ENCODE data around the gene SH2D3A. TPM values are rescaled to one million over a fixed set of nuclear protein-coding genes. Genes with fewer than 3 reads are reported as not detected.

The SH2D3A gene
- total and polyA plus RNA-seq, 2 experiments from 2014 or later, result 14.8 to 19.6 TPM

DNA sequence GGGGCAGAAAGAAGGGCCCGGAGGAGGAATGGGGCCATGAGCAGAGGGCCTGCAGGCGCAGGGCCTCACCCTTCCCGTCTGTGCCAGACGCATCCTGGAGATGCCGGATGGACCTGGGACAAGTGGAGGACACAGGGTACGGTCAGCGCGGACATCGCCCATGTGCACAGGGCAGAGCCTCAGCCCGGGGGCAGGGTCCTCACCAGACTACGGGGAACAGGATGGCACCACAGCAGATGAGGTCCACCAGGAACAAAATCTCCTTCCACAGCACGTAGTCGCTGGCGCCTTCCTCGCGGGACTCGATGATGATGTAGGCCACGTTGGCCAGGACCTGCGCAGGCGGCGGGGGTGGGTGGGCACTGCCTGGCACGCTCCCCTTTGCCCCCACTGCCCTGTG lies 35.4 kb downstream of the SH2D3A start:
- 87% methylated on average over 15 of the region's 22 CpGs for WGBS (ENCODE audit: low lambda C conversion rate, missing lambda C conversion rate)
- no peak overlapping the region for H3K27ac ChIP-seq

DNA sequence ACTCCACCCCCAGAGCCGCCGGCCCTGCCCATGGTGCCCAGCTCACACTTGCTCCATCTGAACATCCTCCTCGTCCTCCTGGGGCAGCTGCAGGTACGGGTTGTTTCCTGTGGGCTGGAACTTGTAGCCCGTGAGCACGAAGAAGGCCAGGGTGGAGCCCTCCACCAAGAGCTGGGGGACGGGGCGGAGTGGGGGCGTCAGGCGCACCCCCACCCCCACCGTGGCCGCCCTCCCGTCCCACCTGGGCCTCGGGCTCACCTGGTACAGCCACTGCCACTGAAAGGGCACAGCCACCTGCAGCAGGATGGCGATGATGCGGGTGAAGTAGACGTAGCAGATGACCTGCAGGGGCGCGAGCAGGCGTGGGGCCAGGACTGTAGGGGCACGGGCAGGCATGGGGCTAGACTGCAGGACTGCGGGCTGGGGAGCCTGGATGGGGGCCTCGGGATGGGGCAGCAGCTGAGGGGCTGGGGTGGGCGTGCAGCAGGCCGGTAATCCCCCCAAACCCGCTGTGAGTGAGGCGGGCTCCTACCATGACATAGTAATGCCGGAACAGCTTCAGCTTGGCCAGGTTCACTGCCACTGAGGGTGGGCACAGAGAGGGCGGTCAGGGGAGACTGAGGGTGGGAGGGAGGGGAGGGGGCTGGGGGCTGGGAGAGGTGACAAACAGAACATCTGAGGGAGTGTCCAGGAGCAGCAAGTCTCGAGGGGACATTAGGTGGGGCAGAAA lies 36.1 kb downstream of the SH2D3A start:
- Histone ChIP-seq H3K79me2 (peaks cover 14% of the 10 kb centered on the region), H3K27me3 (no peaks in the 10 kb centered on the region), H2AFZ (no peak overlapping the region), H3K9me2 (replicated peaks; ENCODE audit: insufficient read depth) (no peaks in the 10 kb centered on the region), H3K4me1 (ENCODE audit: insufficient read depth) (peaks cover 12% of the 10 kb centered on the region), H3K36me3 (replicated peaks; ENCODE audit: insufficient read depth, low read depth) (no peaks in the 10 kb centered on the region), H4K20me1 (ENCODE audit: insufficient read depth, poor library complexity, severe bottlenecking) (no peaks in the 10 kb centered on the region), H3K27ac (no peak overlapping the region), H3K4me3 (no peak overlapping the region), H3K4me2 (peak overlapping the region; percentile 52), H3K9me3 (ENCODE audit: low read depth) (no peaks in the 10 kb centered on the region)
- no peak for TF ChIP-seq EZH2 (IDR thresholded peaks at IDR 0.05; ENCODE audit: borderline replicate concordance)
- TF ChIP-seq, protein P1, sequence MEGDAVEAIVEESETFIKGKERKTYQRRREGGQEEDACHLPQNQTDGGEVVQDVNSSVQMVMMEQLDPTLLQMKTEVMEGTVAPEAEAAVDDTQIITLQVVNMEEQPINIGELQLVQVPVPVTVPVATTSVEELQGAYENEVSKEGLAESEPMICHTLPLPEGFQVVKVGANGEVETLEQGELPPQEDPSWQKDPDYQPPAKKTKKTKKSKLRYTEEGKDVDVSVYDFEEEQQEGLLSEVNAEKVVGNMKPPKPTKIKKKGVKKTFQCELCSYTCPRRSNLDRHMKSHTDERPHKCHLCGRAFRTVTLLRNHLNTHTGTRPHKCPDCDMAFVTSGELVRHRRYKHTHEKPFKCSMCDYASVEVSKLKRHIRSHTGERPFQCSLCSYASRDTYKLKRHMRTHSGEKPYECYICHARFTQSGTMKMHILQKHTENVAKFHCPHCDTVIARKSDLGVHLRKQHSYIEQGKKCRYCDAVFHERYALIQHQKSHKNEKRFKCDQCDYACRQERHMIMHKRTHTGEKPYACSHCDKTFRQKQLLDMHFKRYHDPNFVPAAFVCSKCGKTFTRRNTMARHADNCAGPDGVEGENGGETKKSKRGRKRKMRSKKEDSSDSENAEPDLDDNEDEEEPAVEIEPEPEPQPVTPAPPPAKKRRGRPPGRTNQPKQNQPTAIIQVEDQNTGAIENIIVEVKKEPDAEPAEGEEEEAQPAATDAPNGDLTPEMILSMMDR (IDR thresholded peaks at IDR 0.05; ENCODE audit: poor library complexity), result no peak
- no peak for TF ChIP-seq EZH2phosphoT487 (IDR thresholded peaks at IDR 0.05; ENCODE audit: low read depth, severe bottlenecking, unreplicated experiment)
- DNase-seq (ENCODE audit: low spot score), result no peak
- 92% methylated on average over 14 of the region's 30 CpGs for WGBS (ENCODE audit: low lambda C conversion rate, missing lambda C conversion rate)

More for the DNA sequence above, 35.4 kb downstream of the SH2D3A start:
- H3K79me2 ChIP-seq, result peaks cover 14% of the 10 kb centered on the region
- no peak for DNase-seq (ENCODE audit: low spot score)
- H3K4me1 ChIP-seq (ENCODE audit: insufficient read depth), result peaks cover 10% of the 10 kb centered on the region
- TF ChIP-seq EZH2 (IDR thresholded peaks at IDR 0.05; ENCODE audit: borderline replicate concordance) (no peak), EZH2phosphoT487 (IDR thresholded peaks at IDR 0.05; ENCODE audit: low read depth, severe bottlenecking, unreplicated experiment) (no peak)
- TF ChIP-seq, protein P1 (IDR thresholded peaks at IDR 0.05; ENCODE audit: poor library complexity), result no peak
- H4K20me1 ChIP-seq (ENCODE audit: insufficient read depth, poor library complexity, severe bottlenecking), result no peaks in the 10 kb centered on the region
- H3K4me2 ChIP-seq, result no peak overlapping the region
- H3K36me3 ChIP-seq (replicated peaks; ENCODE audit: insufficient read depth, low read depth), result no peaks in the 10 kb centered on the region
- no peaks in the 10 kb centered on the region for H3K9me2 ChIP-seq (replicated peaks; ENCODE audit: insufficient read depth)
- H2AFZ ChIP-seq, result no peak overlapping the region
- H3K4me3 ChIP-seq, result no peak overlapping the region
- no peaks in the 10 kb centered on the region for H3K27me3 ChIP-seq
- H3K9me3 ChIP-seq (ENCODE audit: low read depth), result no peaks in the 10 kb centered on the region

DNA sequence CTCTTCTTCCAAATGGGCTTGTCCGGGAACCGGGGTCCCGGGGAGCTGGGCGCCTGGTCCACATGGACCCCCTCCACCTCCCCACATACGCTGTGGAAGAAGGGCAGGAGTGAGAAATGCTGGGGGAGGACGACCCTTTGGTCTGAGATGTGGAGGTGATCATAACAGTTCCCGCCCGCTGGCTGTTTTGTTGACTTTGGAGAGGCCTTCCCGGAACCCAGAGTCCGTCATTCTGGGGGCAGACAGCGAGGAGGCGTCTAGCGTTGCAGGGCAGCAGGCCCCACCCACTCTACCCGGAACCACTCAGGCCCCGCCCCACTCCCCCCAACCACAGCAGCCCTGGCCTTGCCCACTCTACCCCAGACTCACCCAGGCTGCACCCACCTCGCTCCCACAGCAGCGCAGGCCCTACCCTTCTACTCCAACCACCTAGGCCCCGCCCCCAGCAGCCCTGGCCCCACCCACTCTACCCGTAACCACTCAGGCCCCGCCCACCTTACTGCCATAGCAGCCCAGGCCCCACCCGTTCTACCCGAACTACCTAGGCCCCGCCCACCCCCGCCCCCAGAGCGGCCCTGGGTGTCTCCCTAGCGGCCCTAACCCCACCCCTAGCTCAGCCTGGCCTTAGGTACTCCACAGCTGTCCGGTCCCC lies 37.0 kb downstream of the SH2D3A start:
- Histone ChIP-seq H3K9me3 (ENCODE audit: low read depth) (no peaks in the 10 kb centered on the region), H3K27me3 (no peaks in the 10 kb centered on the region), H2AFZ (no peak overlapping the region), H3K4me1 (ENCODE audit: insufficient read depth) (peaks cover 12% of the 10 kb centered on the region), H3K4me3 (no peak overlapping the region), H3K9me2 (replicated peaks; ENCODE audit: insufficient read depth) (no peaks in the 10 kb centered on the region), H3K79me2 (peaks cover 8% of the 10 kb centered on the region), H3K4me2 (peak overlapping the region; percentile 52), H4K20me1 (ENCODE audit: insufficient read depth, poor library complexity, severe bottlenecking) (no peaks in the 10 kb centered on the region), H3K36me3 (replicated peaks; ENCODE audit: insufficient read depth, low read depth) (no peaks in the 10 kb centered on the region), H3K27ac (peak overlapping the region; percentile 75)
- TF ChIP-seq EZH2 (IDR thresholded peaks at IDR 0.05; ENCODE audit: borderline replicate concordance) (no peak), EZH2phosphoT487 (IDR thresholded peaks at IDR 0.05; ENCODE audit: low read depth, severe bottlenecking, unreplicated experiment) (no peak)
- TF ChIP-seq, protein P1 (IDR thresholded peaks at IDR 0.05; ENCODE audit: poor library complexity), result no peak
- DNase-seq (ENCODE audit: low spot score), result peak; percentile 92
- 70% methylated on average over 21 of the region's 27 CpGs for WGBS (ENCODE audit: low lambda C conversion rate, missing lambda C conversion rate)

All from hepatocyte (in vitro differentiated cells).